Stomach (tissue), 9 donors: ENCODE measurements around the gene DOP1A. TPM values are rescaled to one million over a fixed set of nuclear protein-coding genes. Genes with fewer than 3 reads are reported as not detected.

Experiments
- DNase-seq, 2 donors: peaks; one replicate each; pipeline versions ENCODE4 v3.0.0 to v3.0.0-alpha.2; 2013 to 2019
- H3K27ac ChIP-seq, 5 donors: fragments of 200-600 bp in 4 of 5; sonication (generic) in 4 of 5; one replicate each; pipeline ENCODE4 v1.5.1; 2013 to 2019; ENCODE audit warnings: mild to moderate bottlenecking in 1 of 5, moderate library complexity in 1 of 5
- H3K27me3 ChIP-seq, 3 donors: fragments of 200-600 bp; sonication (generic); one replicate each; pipeline ENCODE4 v1.5.1; 2017 to 2019; ENCODE audit warnings: mixed run types in 1 of 3
- H3K36me3 ChIP-seq, 4 donors: fragments of 200-600 bp; sonication (generic); 1 replicate in 3 of 4; 2 replicates in 1 of 4; pipeline ENCODE4 v1.5.1; 2016 to 2019
- H3K4me1 ChIP-seq, 4 donors: fragments of 200-600 bp; sonication (generic); one replicate each; pipeline ENCODE4 v1.5.1; 2016 to 2019
- H3K4me3 ChIP-seq, 4 donors: fragments of 200-600 bp; sonication (generic) in 3 of 4; one replicate each; pipeline ENCODE4 v1.5.1; 2016 to 2019; ENCODE audit warnings: mild to moderate bottlenecking in 1 of 4
- H3K9me3 ChIP-seq, 4 donors: fragments of 200-600 bp; sonication (generic); one replicate each; pipeline ENCODE4 v1.5.1; 2016 to 2019
- EP300 ChIP-seq: sonication (generic); formaldehyde crosslinking; IDR thresholded peaks from one replicate; pipeline ENCODE4 v1.6.1; 2017; ENCODE audit warnings: antibody characterized with exemption
- POLR2A ChIP-seq, 4 donors: fragments of 450-650 bp; IDR thresholded peaks; one replicate each; pipeline ENCODE4 v1.6.1; 2016; ENCODE audit warnings: antibody characterized with exemption in 4 of 4, control low read depth in 2 of 4, mild to moderate bottlenecking in 1 of 4, moderate library complexity in 1 of 4
- POLR2AphosphoS5 ChIP-seq, 3 donors: sonication (generic); formaldehyde crosslinking; IDR thresholded peaks; one replicate each; pipeline ENCODE4 v1.6.1; 2016; ENCODE audit warnings: antibody characterized with exemption in 3 of 3
- WGBS, 5 donors: extraction: QIAGEN DNeasy Blood & Tissue Kit in 3 of 5; methylation state at CpG; one replicate each; pipeline versions ENCODE4 v1.1.5 to v1.1.7; 2013 to 2018; 5-methylcytosine and 5-hydroxymethylcytosine counted together
- intact Hi-C: fragments of 100-400 bp; cut with DNase I; formaldehyde crosslinking; loops from one replicate; pipeline ENCODE4 v1.15.1; 2023; ENCODE audit warnings: low total_unique reads
- polyA plus RNA-seq, 3 donors: library from polyadenylated mRNA; stranded (reverse); fragments of 200-250 nt; gene quantifications; one replicate each; pipeline ENCODE4 v1.2.3, GENCODE V29; 2013
- total RNA-seq, 5 donors: library from RNA; depleted of rRNA; stranded (reverse); fragments of >200 nt; gene quantifications; one replicate each; pipeline versions ENCODE4 v1.1.0 to v1.2.3, GENCODE V29; 2014 to 2016
- TF ChIP-seq, protein P1 (sequence below), 7 experiments: fragments of 450-650 bp in 4 of 7; fragments of 200-600 bp in 3 of 7; sonication (generic) in 3 of 7; IDR thresholded peaks; one replicate each; pipeline ENCODE4 v1.5.1; 2016 to 2019; ENCODE audit warnings: antibody characterized with exemption in 7 of 7, control low read depth in 2 of 7, mild to moderate bottlenecking in 1 of 7
- donor health status: healthy with polysubstance abuse.
- donor health status: Bipolar disorder and iron deficiency.
- donor health status: healthy.

Gene DOP1A
- total and polyA plus RNA-seq, 8 donors = 2.6 to 68.3 (median 16.3) TPM

GRCh38 chr6:83153883-83154521, 86.5 kb downstream of the DOP1A start:
- intact Hi-C loops = no loop called here
- Histone ChIP-seq H3K36me3 (peaks cover 22 to 94% (median 87%) of the 10 kb centered on the region in 4 donors), H3K4me1 (no peaks in the 10 kb centered on the region), H3K27ac (no peak overlapping the region), H3K4me3 (no peak overlapping the region), H3K27me3 (no peaks in the 10 kb centered on the region), H3K9me3 (no peaks in the 10 kb centered on the region)
- DNase-seq = no peak
- WGBS, 5 donors = 86 to 90% (median 89%) methylated on average over 4 of the region's 4 CpGs
- TF ChIP-seq EP300 (no peak), POLR2A (IDR thresholded peaks at IDR 0.05) (no peak)

- WGBS, 5 donors = 36 to 52% (median 45%) methylated on average over 2 of the region's 2 CpGs
- Histone ChIP-seq H3K27ac (no peak overlapping the region), H3K4me3 (no peak overlapping the region), H3K36me3 (peaks cover 34 to 99% (median 97%) of the 10 kb centered on the region in 4 donors), H3K9me3 (no peaks in the 10 kb centered on the region), H3K27me3 (no peaks in the 10 kb centered on the region), H3K4me1 (no peaks in the 10 kb centered on the region)
- no peak for TF ChIP-seq POLR2AphosphoS5 (IDR thresholded peaks at IDR 0.05)
- no peak for TF ChIP-seq EP300
- TF ChIP-seq, protein P1, sequence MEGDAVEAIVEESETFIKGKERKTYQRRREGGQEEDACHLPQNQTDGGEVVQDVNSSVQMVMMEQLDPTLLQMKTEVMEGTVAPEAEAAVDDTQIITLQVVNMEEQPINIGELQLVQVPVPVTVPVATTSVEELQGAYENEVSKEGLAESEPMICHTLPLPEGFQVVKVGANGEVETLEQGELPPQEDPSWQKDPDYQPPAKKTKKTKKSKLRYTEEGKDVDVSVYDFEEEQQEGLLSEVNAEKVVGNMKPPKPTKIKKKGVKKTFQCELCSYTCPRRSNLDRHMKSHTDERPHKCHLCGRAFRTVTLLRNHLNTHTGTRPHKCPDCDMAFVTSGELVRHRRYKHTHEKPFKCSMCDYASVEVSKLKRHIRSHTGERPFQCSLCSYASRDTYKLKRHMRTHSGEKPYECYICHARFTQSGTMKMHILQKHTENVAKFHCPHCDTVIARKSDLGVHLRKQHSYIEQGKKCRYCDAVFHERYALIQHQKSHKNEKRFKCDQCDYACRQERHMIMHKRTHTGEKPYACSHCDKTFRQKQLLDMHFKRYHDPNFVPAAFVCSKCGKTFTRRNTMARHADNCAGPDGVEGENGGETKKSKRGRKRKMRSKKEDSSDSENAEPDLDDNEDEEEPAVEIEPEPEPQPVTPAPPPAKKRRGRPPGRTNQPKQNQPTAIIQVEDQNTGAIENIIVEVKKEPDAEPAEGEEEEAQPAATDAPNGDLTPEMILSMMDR (IDR thresholded peaks at IDR 0.05) = no peak
- no peak for TF ChIP-seq POLR2A (IDR thresholded peaks at IDR 0.05)
- intact Hi-C loops = no loop called here
- no peak for DNase-seq
Measured at GRCh38 chr6:83155794-83156193, 88.3 kb downstream of the DOP1A start.

DNA sequence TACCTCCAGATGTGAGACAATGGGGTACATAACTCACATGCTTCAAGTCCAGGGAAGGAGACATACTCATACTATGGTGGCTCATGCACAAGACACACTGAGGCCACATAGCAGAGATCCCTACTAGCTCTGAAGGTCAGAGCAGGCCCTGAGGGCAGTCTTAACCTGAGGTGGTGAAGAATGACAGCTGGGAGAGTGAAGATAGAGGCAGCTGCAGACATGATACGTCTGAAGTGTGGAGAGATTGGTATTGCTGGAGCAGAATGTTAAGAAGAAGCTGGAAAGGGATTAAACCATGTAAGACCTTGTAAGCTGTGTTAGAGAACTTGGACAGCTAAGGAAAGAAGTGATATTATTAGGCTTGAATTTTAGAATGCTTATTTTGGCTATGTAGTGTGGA, 92.7 kb downstream of the DOP1A start:
- no peak overlapping the region for H3K27ac ChIP-seq
- TF ChIP-seq EP300 (no peak), POLR2AphosphoS5 (IDR thresholded peaks at IDR 0.05) (no peak), POLR2A (IDR thresholded peaks at IDR 0.05) (no peak)
- TF ChIP-seq, protein P1 (IDR thresholded peaks at IDR 0.05) = no peak
- no peaks in the 10 kb centered on the region for H3K9me3 ChIP-seq
- peaks cover 30 to 93% (median 82%) of the 10 kb centered on the region in 4 donors for H3K36me3 ChIP-seq
- no peaks in the 10 kb centered on the region for H3K4me1 ChIP-seq
- no peaks in the 10 kb centered on the region for H3K27me3 ChIP-seq
- DNase-seq = no peak
- WGBS, 5 donors = 80 to 92% (median 91%) methylated on average over 1 of the region's 1 CpG
- intact Hi-C loops = no loop called here
- no peak overlapping the region for H3K4me3 ChIP-seq

DNA sequence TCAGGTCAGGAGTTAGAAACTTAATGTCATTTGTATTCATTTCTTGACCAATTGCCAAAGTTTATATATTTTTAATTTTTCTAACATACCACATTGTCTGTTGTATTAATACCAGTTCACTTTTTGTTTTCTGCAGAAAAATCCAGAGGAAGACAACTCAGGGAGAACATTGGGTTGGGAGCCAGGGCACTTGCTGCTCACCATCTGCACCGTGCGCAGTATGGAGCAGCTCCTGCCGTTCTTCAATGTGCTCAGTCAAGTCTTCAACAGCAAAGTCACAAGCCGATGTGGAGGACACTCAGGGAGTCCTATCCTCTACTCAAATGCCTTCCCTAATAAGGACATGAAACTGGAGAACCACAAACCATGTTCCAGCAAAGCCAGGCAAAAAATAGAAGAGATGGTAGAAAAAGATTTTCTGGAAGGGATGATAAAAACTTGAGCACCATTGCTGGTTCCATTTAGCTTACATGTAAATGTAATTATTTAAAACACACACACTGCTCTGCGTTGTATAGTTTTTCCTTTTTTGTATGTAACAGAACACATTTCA, 100.3 kb downstream of the DOP1A start:
- H3K9me3 ChIP-seq = no peaks in the 10 kb centered on the region
- peaks cover 0 to 8% (median 0%) of the 10 kb centered on the region in 4 donors for H3K4me1 ChIP-seq
- intact Hi-C loops = no loop called here
- no peak for DNase-seq
- TF ChIP-seq, protein P1 (IDR thresholded peaks at IDR 0.05) = no peak
- no peak for TF ChIP-seq EP300
- TF ChIP-seq POLR2AphosphoS5 (IDR thresholded peaks at IDR 0.05) = no peak
- TF ChIP-seq POLR2A (IDR thresholded peaks at IDR 0.05) = no peak
- H3K4me3 ChIP-seq = no peak overlapping the region
- no peaks in the 10 kb centered on the region for H3K27me3 ChIP-seq
- 82 to 98% (median 89%) methylated on average over 5 of the region's 5 CpGs for WGBS, 5 donors
- H3K36me3 ChIP-seq = peaks cover 41 to 100% (median 97%) of the 10 kb centered on the region in 4 donors
- H3K27ac ChIP-seq = no peak overlapping the region

DNA sequence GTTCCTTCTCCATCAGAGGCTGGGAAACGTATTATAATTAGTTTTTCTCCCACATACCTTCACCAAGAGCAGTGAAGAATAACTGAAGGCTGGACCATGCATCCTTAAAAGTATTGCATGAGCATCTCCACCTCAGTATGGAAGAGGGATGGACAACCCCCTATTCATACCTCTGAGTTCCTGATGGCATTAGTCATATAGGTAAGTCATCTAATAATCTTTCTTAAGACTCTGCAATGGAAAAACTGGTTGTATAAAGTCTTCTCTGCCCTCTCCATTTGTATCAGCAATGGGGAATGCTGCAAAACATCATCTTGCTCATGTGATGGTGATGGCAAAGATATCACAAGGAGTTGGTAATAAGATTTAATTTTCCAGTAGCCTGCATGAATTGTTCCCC, 101.1 kb downstream of the DOP1A start:
- Histone ChIP-seq H3K27ac (no peak overlapping the region), H3K36me3 (peaks cover 40 to 100% (median 99%) of the 10 kb centered on the region in 4 donors), H3K9me3 (no peaks in the 10 kb centered on the region), H3K27me3 (no peaks in the 10 kb centered on the region), H3K4me3 (no peak overlapping the region), H3K4me1 (peaks cover 0 to 8% (median 0%) of the 10 kb centered on the region in 4 donors)
- 70 to 88% (median 84%) methylated on average over 1 of the region's 1 CpG for WGBS, 5 donors
- intact Hi-C loops = no loop called here
- TF ChIP-seq POLR2A (IDR thresholded peaks at IDR 0.05) (no peak), EP300 (no peak)
- no peak for DNase-seq
